Tibial nerve (tissue), 4 donors: Measurements from ENCODE around the gene PARD6B. TPM values are rescaled to one million over a fixed set of nuclear protein-coding genes. Genes with fewer than 3 reads are reported as not detected.

Experiments used
- DNase-seq, 2 donors: peaks; one replicate each; pipeline ENCODE4 v3.0.0-alpha.2; 2019; ENCODE audit warnings: low spot score in 2 of 2
- H3K27ac ChIP-seq, 4 donors: fragments of 200-600 bp; sonication (generic) in 3 of 4; one replicate each; pipeline ENCODE4 v1.5.1; 2017 to 2019; ENCODE audit warnings: mild to moderate bottlenecking in 1 of 4
- H3K27me3 ChIP-seq, 2 donors: fragments of 200-600 bp; sonication (generic) in 1 of 2; one replicate each; pipeline versions ENCODE4 v1.5.1 to v1.6.0; 2017 to 2019
- H3K36me3 ChIP-seq, 3 donors: fragments of 200-600 bp; sonication (generic); one replicate each; pipeline ENCODE4 v1.5.1; 2018 to 2019
- H3K4me1 ChIP-seq, 4 donors: fragments of 200-600 bp; sonication (generic) in 3 of 4; one replicate each; pipeline ENCODE4 v1.5.1; 2017 to 2019
- H3K4me3 ChIP-seq, 4 donors: fragments of 200-600 bp; sonication (generic) in 3 of 4; one replicate each; pipeline ENCODE4 v1.5.1; 2017 to 2019; ENCODE audit warnings: mild to moderate bottlenecking in 1 of 4, moderate library complexity in 1 of 4
- H3K9me3 ChIP-seq, 4 donors: fragments of 200-600 bp; sonication (generic) in 3 of 4; one replicate each; pipeline ENCODE4 v1.5.1; 2017 to 2019
- CTCF ChIP-seq, 5 experiments: fragments of 200-600 bp in 3 of 5; fragments of 450-650 bp in 2 of 5; sonication (generic) in 3 of 5; IDR thresholded peaks; one replicate each; pipeline ENCODE4 v1.5.1; 2016 to 2019; ENCODE audit warnings: antibody characterized with exemption in 5 of 5, mild to moderate bottlenecking in 3 of 5, moderate library complexity in 2 of 5
- EP300 ChIP-seq, 2 donors: sonication (generic); formaldehyde crosslinking; IDR thresholded peaks; one replicate each; pipeline ENCODE4 v1.6.1; 2017; ENCODE audit warnings: antibody characterized with exemption in 2 of 2, mild to moderate bottlenecking in 1 of 2
- POLR2A ChIP-seq, 2 donors: fragments of 450-650 bp; IDR thresholded peaks; one replicate each; pipeline ENCODE4 v1.6.1; 2017; ENCODE audit warnings: antibody characterized with exemption in 2 of 2, mild to moderate bottlenecking in 2 of 2, moderate library complexity in 2 of 2
- WGBS, 2 donors: methylation state at CpG; one replicate each; pipeline ENCODE4 v1.1.5; 2018; 5-methylcytosine and 5-hydroxymethylcytosine counted together
- total RNA-seq, 4 donors: library from RNA; depleted of rRNA; stranded (reverse); fragments of >200 nt; gene quantifications; one replicate each; pipeline ENCODE4 v1.1.0, GENCODE V29; 2016

PARD6B gene
- total RNA-seq, 4 donors from 2014 or later, result 2.4 to 3.8 (median 3.5) TPM

GRCh38 chr20:50725724-50726005, 5.7 kb upstream of the PARD6B start:
- Histone ChIP-seq H3K27ac (peak overlapping the region; percentile 63 to 93 (median 82)), H3K4me1 (peaks cover 0 to 60% (median 19%) of the 10 kb centered on the region in 4 donors), H3K4me3 (no peak overlapping the region), H3K9me3 (no peaks in the 10 kb centered on the region), H3K27me3 (no peaks in the 10 kb centered on the region), H3K36me3 (no peaks in the 10 kb centered on the region)
- WGBS, 2 donors, result 90 to 91% methylated on average over 10 of the region's 10 CpGs
- no peak for DNase-seq
- no peak for TF ChIP-seq EP300 (IDR thresholded peaks at IDR 0.05)
- no peak for TF ChIP-seq CTCF (IDR thresholded peaks at IDR 0.05)

- Histone ChIP-seq H3K27me3 (no peaks in the 10 kb centered on the region), H3K27ac (peak overlapping the region in 3 of 4 donors; percentile 10 to 93 (median 66))
These were observed 4.2 kb upstream of the PARD6B start for GRCh38 chr20:50726955-50727791.

GRCh38 chr20:50727792-50728485, 3.4 kb upstream of the PARD6B start:
- Histone ChIP-seq H3K27ac (peak overlapping the region; percentile 10 to 93 (median 76)), H3K36me3 (no peaks in the 10 kb centered on the region), H3K27me3 (no peaks in the 10 kb centered on the region), H3K4me1 (peaks cover 0 to 61% (median 29%) of the 10 kb centered on the region in 4 donors), H3K4me3 (no peak overlapping the region), H3K9me3 (no peaks in the 10 kb centered on the region)
- no peak for DNase-seq
- WGBS, 2 donors, result 55 to 57% methylated on average over 8 of the region's 8 CpGs
- no peak for TF ChIP-seq CTCF (IDR thresholded peaks at IDR 0.05)
- TF ChIP-seq POLR2A (IDR thresholded peaks at IDR 0.05), result no peak
- no peak for TF ChIP-seq EP300 (IDR thresholded peaks at IDR 0.05)

More at GRCh38 chr20:50726955-50727791, 4.2 kb upstream of the PARD6B start:
- DNase-seq, result no peak
- TF ChIP-seq CTCF (IDR thresholded peaks at IDR 0.05), result no peak
- TF ChIP-seq POLR2A (IDR thresholded peaks at IDR 0.05), result no peak
- TF ChIP-seq EP300 (IDR thresholded peaks at IDR 0.05), result no peak
- H3K4me3 ChIP-seq, result no peak overlapping the region
- WGBS, 2 donors, result 47 to 50% methylated on average over 4 of the region's 4 CpGs
- peaks cover 0 to 64% (median 24%) of the 10 kb centered on the region in 4 donors for H3K4me1 ChIP-seq
- H3K36me3 ChIP-seq, result no peaks in the 10 kb centered on the region
- H3K9me3 ChIP-seq, result no peaks in the 10 kb centered on the region

- no peak for DNase-seq
- H3K4me1 ChIP-seq, result peaks cover 0 to 61% (median 29%) of the 10 kb centered on the region in 4 donors
- H3K36me3 ChIP-seq, result no peaks in the 10 kb centered on the region
- H3K27ac ChIP-seq, result peak overlapping the region in 3 of 4 donors; percentile 66 to 93 (median 86)
- H3K4me3 ChIP-seq, result no peak overlapping the region
- no peaks in the 10 kb centered on the region for H3K27me3 ChIP-seq
- TF ChIP-seq POLR2A (IDR thresholded peaks at IDR 0.05), result no peak
- no peak for TF ChIP-seq EP300 (IDR thresholded peaks at IDR 0.05)
- TF ChIP-seq CTCF (IDR thresholded peaks at IDR 0.05), result no peak
- no peaks in the 10 kb centered on the region for H3K9me3 ChIP-seq
- WGBS, 2 donors, result 86 to 88% methylated on average over 4 of the region's 4 CpGs
These were observed 2.8 kb upstream of the PARD6B start for GRCh38 chr20:50728486-50728980.
